HG03342 (cell line): ENCODE data around the gene MYOZ3.

Source experiments
- ATAC-seq: cut with Tn5 transposase; IDR thresholded peaks from one replicate; pipeline ENCODE4 v1.9.1; 2021; ENCODE audit warnings: mild to moderate bottlenecking, moderate library complexity; ENCODE audit not compliant: unreplicated experiment

MYOZ3 gene

GRCh38 chr5:150656191-150657132 lies 4.6 kb upstream of the MYOZ3 start:
- peak; percentile 86 for ATAC-seq

- no peak for ATAC-seq
Observed at GRCh38 chr5:150658121-150658520, 2.9 kb upstream of the MYOZ3 start.

- no peak for ATAC-seq
Observed at GRCh38 chr5:150658699-150659265, 2.3 kb upstream of the MYOZ3 start.

GRCh38 chr5:150659360-150660107 lies 1.5 kb upstream of the MYOZ3 start:
- ATAC-seq, result no peak

GRCh38 chr5:150660108-150660831 lies 781 bp upstream of the MYOZ3 start:
- no peak for ATAC-seq

GRCh38 chr5:150661821-150662596 lies 958 bp downstream of the MYOZ3 start:
- ATAC-seq, result no peak

- ATAC-seq, result no peak
Observed at GRCh38 chr5:150662731-150663516, 1.9 kb downstream of the MYOZ3 start.

- ATAC-seq, result no peak
Observed at GRCh38 chr5:150663936-150664335, 2.9 kb downstream of the MYOZ3 start.

GRCh38 chr5:150665044-150665443 lies 4.0 kb downstream of the MYOZ3 start:
- no peak for ATAC-seq

GRCh38 chr5:150670275-150670947 lies 9.4 kb downstream of the MYOZ3 start:
- ATAC-seq, result no peak

GRCh38 chr5:150670948-150671310 lies 9.9 kb downstream of the MYOZ3 start:
- ATAC-seq, result no peak

GRCh38 chr5:150671509-150672236 lies 10.6 kb downstream of the MYOZ3 start:
- no peak for ATAC-seq

GRCh38 chr5:150672237-150672883 lies 11.3 kb downstream of the MYOZ3 start:
- ATAC-seq, result no peak

- no peak for ATAC-seq
Observed at GRCh38 chr5:150672884-150673275, 11.8 kb downstream of the MYOZ3 start.

- ATAC-seq, result no peak
Observed at GRCh38 chr5:150674341-150674821, 13.3 kb downstream of the MYOZ3 start.

- ATAC-seq, result no peak
Observed at GRCh38 chr5:150675069-150675468, 14.0 kb downstream of the MYOZ3 start.

- ATAC-seq, result no peak
Observed at GRCh38 chr5:150676578-150676977, 15.5 kb downstream of the MYOZ3 start.

GRCh38 chr5:150689120-150689519 lies 28.1 kb downstream of the MYOZ3 start:
- no peak for ATAC-seq
